T47D (cell line): ENCODE measurements around the gene F11R.
"Not testable (repeated sequence)": the region's sequence is repeated elsewhere in the genome, so short reads cannot be mapped to it uniquely, and the experiment has no call there.

Experiments used
- DNase-seq, 2 experiments: peaks; one replicate each; pipeline versions ENCODE4 v3.0.0 to v3.0.0-alpha.2; 2011 to 2012; ENCODE audit warnings: low read depth in 1 of 2, low spot score in 1 of 2
- JUND ChIP-seq: IDR thresholded peaks from 2 replicates; pipeline ENCODE4 v1.6.1; 2012; ENCODE audit warnings: low read depth
- in situ Hi-C: cut with HindIII; loops from 2 replicates; pipeline ENCODE4 v1.10.0; 2016; ENCODE audit warnings: low sequenced_read_pairs, low pct_unique_long_range_greater_than_20kb

F11R gene

DNA sequence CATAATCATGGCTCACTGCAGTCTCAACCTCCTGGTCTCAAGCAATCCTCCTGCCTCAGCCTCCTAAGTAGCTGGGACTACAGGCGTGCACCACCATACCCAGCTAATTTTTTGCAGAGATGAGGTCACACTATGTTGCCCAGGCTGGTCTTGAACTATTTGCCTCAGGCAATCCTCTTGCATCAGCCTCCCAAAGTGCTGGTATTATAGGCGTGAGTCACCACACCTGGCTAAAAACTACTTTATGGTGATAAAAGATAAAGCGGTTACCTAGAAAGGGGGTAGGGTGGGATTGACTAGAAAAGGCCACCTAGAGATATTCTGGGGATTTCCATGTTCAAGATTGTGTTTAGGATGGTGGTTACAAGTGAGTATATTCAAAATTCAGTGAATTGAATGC is 12.8 kb upstream of the F11R start:
- DNase-seq = peak in 1 of 2 experiments; percentile 78
- TF ChIP-seq JUND = peak; percentile 32; the same call in 1 of the 2 replicates
- in situ Hi-C loops = no loop called here

DNA sequence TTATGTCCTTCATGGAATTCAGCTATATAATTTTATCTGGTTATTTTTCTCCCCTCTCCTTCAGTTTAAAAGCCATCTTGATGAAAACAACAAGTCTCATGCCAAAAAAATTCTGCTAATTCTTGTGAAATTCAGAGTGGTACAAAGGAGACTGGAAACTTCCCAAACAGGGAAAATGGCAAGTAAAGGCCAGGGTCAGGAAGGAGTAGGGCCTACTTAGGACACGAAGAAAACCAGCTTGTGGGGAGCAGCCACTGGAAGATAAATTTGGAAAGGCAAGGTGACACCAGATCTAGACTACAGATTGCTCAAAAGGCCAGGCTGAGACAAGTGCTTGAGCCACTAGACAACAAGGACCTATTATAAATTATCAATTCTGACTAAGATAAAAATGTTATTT is 11.5 kb upstream of the F11R start:
- peak in 1 of 2 experiments; percentile 43 for DNase-seq
- TF ChIP-seq JUND = no peak
- in situ Hi-C loops = no loop called here

DNA sequence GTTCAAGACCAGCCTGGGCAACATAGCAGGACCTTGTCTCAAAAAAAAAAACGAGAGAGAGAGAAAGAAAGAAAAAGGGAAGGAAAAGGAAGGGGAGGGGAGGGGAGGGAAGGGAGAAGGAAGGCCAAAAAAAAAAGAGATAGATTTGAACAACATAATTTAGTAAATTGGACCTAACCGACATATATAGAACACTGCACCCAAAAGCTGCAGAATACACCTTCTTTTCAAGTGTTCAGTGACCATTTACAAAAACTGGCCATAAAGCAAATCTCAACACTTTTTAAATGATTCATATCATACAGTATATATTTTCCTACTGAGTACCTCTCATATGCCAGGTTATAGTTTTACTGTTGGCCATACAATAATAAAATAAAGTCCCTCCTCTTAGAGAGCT is 10.9 kb upstream of the F11R start:
- TF ChIP-seq JUND = no peak
- DNase-seq = no peak
- in situ Hi-C loops = no loop called here

DNA sequence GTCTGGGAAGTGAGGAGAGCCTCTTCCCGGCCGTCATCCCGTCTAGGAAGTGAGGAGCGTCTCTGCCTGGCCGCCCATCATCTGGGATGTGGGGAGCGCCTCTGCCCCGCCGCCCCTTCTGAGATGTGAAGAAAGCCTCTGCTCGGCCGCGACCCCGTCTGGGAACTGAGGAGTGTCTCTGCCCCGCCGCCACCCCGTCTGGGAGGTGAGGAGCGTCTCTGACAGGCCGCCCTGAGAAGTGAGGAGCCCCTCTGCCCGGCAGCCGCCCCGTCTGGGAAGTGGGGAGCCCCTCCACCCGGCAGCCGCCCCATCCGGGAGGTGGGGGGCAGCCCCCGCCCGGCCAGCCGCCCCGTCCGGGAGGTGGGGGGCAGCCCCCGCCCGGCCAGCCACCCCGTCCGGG is 8.5 kb upstream of the F11R start:
- DNase-seq, in situ Hi-C loops: not testable (repeated sequence)

DNA sequence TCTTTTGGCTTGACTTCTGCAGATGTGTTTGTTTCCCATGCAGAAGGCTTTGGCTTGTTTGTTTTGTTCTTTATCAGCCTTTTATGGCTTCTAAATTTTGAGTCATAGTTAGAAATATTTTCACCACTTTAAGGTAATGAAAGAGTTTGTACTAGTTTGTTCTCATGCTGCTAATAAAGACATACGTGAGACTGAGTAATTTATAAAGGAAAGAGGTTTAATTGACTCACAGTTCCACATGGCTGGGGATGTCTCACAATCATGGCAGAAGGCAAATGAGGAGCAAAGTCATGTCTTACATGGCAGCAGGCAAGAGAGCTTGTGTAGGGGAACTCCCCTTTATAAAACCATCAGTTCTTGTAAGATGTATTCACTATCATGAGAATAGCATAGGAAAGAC is 6.0 kb upstream of the F11R start:
- 0 out of 2 replicates have a peak, but pooled peaks have one; percentile 5 for TF ChIP-seq JUND
- in situ Hi-C loops = not testable (repeated sequence)

DNA sequence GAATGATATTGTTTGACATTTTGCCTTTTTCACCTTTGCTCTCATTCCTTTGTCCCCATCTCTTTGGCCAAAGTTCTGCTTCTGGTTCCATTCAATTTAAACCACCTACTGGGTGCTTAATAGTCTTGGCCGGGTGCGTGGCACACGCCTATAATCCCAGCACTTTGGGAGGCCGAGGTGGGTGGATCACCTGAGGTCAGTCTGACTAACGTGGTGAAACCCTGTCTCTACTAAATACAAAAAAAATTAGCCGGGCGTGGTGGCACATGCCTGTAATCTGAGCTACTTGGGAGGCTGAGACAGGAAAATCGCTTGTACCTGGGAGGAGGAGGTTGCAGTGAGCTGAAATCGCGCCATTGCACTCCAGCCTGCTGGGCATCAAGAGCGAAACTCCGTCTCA is 1.5 kb upstream of the F11R start:
- DNase-seq, in situ Hi-C loops: not testable (repeated sequence)

More for the DNA sequence above, 6.0 kb upstream of the F11R start:
- not testable (repeated sequence) for DNase-seq

DNA sequence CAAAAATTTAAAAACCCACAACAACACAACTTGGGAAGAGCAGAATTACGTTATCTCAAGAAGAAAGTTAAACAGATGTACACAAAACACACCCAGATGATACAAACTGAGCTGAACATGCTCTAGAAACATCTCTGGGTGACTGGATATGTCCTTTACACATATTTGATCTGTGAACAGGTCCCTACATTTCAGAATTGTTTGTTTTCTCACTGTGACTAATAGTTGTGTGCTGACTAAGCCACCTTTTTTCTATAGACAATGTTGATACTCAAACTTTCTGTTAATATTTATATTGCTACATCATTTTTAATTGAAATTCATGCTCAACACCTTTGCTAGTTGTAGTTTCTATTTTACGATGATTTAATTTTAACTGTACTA is 1.0 kb upstream of the F11R start:
- DNase-seq = peak in 1 of 2 experiments; percentile 25
- in situ Hi-C loops = no loop called here
- TF ChIP-seq JUND = no peak

DNA sequence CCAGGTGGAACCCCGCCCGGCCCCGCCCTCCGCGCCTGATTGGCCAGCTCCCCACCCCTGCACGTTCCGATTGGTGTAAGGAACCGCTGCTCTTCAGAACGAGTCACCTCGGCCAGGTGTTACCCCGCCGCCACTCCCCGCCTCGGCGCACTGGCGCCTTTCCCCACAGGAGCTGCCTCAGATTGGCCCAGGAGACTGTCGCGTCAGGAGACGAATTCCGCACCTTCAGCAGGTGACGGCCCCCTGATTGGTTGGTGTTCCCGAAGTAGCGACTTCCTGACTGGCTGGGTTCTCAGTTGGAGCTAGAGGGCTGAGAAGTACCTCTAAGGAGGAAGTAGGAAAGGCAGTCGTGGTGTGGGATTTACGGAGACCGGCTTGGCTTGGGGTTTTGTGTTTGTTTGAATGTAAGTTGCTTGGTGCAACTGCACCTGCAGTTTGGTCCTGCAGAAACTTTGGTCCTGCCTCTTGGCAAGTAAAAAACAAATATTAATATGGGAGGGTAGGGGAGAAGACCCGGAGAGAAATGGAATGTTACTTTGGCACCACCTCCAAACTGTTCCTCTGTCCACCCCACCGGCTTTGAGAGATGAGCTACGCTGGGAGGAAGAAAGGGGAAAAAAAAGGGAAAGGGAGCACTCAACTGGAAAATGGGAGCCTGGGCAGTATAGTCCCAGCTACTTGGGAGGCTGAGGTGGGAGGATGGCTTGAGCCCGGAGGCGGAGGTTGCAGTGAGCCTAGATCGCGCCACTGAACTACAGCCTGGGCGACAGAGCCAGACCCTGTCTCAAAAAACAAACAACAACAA is 415 bp upstream of the F11R start:
- peak; percentile 99 to 100 for DNase-seq
- in situ Hi-C loops = no loop called here

DNA sequence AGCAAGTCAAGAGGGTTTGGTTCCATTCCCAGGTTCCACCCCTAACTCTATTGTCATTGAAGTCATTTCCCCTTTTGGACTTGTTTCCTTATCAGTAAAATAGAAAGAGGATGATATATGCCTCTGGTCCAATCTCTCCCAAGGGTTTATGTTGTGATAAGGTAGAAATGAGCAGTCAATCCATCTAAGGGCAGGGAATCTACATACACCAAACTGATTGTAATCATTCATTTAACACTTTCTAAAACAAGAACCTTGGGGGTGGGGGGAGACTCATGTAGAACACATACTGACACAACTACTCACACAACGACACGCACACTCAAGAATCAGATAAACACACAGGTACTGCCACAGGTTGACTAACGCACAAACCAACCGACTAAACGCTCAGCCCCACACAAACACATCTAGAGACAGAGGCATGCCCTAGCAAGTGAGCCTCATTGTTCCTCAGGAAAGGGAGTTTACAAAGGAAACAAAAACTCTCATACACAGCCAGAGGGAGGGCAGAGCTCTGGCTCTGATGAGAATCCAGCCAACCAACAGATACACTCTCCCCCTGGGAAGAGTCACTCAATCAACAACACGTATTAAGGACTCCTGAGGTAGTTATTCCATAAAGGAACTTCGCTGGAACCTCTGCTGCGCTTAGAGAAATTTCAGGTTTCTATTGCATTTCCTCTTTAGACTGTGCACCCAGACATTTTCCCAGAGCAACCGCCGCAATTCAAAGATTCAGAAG is 1.0 kb downstream of the F11R start:
- TF ChIP-seq JUND = no peak
- in situ Hi-C loops = no loop called here
- DNase-seq = peak in 1 of 2 experiments; percentile 67

More for the DNA sequence above, 415 bp upstream of the F11R start:
- TF ChIP-seq JUND = no peak

DNA sequence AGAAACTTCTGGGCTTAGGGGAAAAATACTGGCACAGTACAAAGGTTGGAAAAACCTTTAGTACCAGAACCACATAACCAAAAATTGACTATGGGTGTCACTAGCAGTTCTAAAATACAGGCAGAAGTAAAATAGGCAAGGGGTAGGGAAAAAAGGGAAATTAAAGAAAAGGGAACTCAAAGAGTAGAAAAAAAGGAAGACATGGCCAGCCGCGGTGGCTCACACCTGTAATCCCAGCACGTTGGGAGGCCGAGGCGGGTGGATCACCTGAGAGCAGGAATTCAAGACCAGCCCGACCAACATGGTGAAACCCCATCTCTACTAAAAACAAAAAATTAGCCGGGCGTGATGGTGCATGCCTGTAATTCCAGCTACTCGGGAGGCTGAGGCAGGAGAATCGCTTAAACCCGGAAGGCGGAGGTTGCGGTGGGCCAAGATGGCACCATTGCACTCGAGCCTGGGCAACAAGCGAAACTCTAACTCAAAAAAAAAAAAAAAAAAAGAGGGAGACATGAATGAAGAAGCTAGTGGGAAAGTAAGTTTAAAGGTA is 1.8 kb downstream of the F11R start:
- in situ Hi-C loops, DNase-seq: not testable (repeated sequence)

DNA sequence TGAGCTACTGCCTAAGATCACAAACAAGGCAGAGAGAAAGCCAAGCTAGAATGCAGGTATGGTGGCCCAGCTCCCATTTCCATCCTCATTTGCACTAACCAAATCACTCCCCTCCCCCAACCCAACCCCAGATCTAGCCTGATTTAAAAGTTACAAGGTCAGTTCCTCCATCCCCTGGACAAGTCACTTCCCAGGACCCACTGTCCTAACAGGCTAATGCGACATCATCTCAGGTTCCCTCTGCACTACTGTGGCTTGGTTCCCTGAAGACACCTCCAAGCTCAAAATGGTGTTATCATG is 2.4 kb downstream of the F11R start:
- no peak for DNase-seq
- in situ Hi-C loops = no loop called here
- no peak for TF ChIP-seq JUND

DNA sequence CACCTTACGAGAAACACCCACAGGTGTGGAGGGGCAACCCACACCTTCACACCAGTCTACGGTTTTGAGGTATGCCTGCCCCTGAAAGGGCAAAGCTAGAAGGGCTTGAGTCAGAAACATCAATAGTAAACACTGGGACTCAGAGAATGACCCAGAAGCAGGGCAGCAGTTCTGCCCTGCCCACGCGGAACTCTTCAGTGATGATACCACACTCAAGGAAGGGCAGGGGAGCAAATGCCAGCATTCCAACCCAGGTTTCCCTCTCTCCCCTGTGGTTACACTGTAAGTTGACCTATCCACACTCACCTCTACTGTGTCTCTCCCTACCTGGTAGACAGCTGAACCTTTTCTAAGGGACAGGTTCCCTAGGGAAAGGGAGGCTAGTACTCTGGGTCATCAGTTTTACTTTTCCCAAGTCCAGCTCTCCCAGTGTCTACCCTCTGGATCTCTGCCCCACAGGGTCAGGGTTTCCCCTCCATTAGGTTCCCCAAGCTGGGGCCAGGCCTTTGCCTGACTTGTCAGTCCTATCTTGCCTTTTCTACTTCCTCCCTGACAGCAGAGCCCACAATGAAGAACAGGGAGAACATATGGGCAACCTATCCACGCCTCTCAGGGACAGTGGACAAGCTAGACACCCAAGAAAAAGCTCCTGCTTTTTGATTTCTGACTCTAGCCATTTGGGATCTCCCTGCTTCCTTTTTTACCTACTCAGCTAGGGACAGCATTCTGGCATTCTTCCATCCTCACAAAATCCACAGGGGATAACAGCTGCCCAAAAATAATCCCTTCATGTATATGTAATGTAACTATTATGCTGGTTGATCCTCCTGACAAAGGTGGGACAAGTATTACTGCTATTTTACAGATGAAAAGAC is 3.0 kb downstream of the F11R start:
- no peak for TF ChIP-seq JUND
- no peak for DNase-seq
- in situ Hi-C loops = no loop called here

DNA sequence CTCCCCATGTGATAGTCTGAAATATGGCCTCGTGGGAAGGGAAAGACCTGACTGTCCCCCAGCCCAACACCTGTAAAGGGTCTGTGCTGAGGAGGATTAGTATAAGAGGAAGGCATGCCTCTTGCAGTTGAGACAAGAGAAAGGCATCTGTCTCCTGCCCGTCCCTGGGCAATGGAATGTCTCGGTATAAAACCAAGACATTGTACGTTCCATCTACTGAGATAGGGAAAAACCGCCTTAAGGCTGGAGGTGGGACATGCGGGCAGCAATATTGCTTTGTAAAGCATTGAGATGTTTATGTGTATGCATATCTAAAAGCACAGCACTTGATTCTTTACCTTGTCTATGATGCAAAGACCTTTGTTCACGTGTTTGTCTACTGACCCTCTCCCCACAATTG is 3.8 kb downstream of the F11R start:
- DNase-seq, in situ Hi-C loops: not testable (repeated sequence)

DNA sequence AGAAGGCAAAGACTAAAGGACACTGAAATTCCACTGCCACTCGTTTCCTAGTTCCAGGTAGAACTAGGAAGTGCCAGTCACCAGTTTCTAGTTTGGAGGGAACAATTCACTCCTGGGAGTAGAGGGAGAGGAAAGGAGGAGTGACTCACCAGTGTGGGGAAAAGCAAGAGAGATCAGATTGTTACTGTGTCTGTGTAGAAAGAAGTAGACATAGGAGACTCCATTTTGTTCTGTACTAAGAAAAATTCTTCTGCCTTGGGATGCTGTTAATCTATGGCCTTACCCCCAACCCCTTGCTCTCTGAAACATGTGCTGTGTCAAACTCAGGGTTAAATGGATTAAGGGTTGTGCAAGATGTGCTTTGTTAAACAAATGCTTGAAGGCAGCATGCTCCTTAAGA is 4.3 kb downstream of the F11R start:
- in situ Hi-C loops = not testable (repeated sequence)
- DNase-seq = peak in 1 of 2 experiments; percentile 23
